HG02759 (cell line): Measurements from ENCODE around the gene UBE2D2.
"Not testable (repeated sequence)": the region's sequence is repeated elsewhere in the genome, so short reads cannot be mapped to it uniquely, and the experiment has no call there.

Experiments
- ATAC-seq: cut with Tn5 transposase; IDR thresholded peaks from one replicate; pipeline ENCODE4 v1.9.1; 2021; ENCODE audit warnings: mild to moderate bottlenecking, moderate library complexity; ENCODE audit not compliant: unreplicated experiment

The UBE2D2 gene

DNA sequence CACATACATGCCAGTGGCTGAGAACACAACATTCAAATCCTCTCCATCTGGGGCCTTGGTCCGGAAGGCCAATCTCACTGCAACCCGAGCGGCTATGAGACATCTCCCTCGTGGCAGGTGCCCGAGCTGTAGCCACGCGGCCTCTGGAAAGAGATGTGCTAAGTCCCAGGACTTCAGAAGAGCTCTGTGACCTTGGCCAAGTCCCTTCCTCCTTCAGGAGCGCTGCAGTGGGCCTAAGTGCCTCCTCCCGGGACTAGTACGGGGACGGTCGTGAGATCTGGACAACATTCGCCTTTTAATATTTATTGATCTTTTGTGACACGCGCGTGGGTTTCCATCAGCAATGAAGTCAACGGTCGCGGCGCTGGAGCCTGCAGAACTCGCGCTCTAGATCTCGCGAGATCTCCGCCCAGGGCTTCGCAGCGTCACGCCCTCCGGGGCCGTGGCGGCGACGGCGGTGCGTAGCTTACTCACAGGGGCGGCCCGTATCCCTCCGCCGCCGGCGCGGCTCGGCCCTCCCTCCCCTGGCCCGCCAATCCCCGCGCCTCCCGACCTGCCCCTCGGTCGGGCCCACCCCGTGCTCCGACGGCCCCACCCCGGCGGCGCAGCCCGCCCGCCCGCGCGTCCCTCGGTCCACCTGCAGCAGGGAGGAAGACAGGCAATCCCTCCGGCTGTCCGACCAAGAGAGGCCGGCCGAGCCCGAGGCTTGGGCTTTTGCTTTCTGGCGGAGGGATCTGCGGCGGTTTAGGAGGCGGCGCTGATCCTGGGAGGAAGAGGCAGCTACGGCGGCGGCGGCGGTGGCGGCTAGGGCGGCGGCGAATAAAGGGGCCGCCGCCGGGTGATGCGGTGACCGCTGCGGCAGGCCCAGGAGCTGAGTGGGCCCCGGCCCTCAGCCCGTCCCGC is at the start of gene UBE2D2:
Gene UBE2D2 (plus strand): TSS at position 588 of the 903 bp plus-strand sequence. CDS start 453 bp downstream, outside the sequence.
- ATAC-seq, result peak; percentile 89

DNA sequence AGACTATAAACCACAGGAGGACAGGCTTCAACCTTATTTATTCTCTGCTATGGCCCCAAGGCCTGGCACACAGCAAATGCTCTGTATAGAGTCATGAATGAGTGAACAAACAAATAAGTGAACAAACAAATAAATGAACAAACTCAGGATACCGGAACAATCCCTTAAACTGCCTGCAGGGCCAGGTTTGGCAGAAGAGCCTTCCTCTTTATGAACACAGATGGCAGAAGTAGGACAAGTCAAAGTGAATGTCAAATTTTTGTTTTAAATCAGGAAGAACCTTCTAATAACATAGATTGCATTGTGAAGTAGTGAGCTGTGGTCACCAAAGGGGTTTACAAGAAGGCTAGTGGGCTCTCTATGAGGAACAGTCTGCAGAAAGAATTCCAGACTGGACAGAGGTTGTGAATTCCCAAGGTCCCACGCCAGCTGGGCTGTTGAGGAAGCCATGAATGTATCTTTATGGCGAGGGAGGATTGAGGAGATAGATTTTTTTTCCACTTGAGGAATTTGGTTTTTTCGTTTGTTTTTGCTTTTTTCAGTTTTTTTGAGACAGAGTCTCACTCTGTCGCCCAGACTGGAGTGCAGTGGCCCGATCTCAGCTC is 48.3 kb upstream of the UBE2D2 start:
- no peak for ATAC-seq

DNA sequence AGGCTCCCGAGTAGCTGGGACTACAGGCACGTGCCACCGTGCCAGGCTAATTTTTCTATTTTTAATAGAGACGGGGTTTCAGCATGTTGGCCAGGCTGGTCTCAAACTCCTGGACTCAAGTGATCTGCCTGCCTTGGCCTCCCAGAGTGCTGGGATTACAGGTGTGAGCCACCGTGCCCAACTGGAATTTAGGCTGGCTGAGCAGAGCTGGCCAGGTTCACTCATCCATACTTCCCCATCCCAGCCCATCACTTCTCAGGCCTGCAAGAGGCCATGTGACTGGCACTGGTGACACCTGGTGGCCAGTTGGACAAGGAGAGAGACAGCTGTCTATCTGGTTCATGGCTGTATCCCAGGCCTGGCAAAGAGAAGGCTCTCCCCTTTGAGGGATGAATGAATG is 47.7 kb upstream of the UBE2D2 start:
- ATAC-seq, result peak; percentile 53

DNA sequence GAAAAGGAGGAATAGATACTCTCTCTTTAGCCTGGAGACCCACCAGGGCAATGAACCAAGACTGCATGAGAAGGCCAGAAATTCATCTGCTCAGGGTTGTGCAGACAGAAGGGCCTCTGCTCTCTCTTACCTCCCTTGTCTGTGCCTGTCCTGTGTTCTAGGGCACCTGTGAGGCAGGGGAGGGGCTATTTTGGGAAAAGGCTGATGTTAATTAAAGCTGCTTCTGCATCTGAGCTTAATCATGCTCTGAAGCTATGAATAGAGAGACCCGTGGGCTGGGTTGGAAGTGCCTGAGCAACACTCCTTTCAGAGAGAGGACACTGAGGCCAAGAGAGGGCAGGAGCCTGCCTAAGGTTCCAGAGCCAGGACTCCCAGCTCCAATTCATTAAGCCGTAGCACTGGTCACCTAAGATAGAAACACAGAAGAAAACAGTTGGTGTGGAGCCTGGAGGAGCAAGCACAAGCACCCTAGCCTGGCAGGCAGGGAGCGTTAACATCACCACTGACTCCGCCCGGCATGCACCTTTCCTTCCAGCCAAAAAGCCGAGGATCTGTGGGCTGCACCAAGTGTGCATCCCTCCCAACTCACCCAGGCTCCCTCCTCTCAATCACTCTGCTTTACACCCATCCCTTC is 47.2 kb upstream of the UBE2D2 start:
- ATAC-seq, result no peak

DNA sequence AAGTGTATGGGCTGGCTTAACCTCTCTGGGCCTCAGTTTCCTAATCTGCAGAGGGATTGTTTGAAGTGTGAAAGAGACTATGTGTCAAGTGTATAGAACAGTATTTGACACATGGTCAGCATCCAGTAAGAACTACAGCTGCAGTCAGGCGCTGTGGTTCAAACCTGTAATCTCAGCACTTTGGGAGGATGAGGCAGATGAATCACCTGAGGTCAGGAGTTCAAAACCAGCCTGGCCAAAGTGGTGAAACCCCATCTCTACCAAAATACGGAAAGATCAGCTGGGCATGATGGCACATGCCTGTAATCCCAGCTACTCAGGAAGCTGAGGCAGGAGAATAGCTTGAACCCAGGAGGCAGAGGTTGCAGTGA is 46.7 kb upstream of the UBE2D2 start:
- no peak for ATAC-seq

DNA sequence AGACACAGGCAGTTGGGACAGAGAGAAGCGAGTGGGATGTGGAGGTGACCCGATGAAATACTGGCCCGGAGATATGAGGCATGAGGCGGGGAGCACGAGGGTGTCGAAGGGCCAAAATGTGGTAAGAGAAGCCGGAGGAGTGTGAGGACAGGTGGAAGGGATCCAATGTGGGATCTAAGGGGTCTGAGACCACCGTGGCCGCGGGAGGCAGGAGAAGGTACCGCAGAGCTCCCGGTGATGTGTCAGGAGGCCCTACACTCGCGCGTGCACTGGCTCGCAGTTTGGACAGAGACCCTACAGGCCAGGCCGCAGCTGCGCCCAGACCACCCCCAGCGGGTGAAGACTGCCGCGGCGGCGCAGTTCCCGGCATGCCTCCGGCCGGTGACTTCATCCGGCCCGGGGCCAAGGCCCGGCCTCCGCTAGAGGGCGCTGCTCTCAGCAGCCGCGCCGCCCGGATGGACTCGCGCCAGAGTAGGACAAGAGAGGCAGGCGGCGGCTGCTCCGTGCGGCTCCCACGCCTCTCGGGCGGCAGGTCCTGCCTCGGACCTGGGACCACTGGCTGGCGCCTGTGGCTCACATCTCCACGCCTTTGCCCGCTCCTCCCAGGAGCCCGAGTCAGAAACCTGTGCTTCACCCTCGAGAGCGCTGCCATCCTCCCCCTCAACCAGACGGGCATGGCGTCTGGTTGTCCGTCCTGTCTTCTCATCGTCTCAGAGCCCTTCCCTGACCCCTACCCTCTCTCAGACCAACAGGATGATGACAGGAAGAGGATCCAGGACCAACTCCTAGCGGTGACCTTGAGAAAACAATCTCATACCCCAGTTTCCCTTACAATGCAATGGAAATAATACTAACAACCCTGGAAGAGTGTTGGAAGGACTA is 43.2 kb upstream of the UBE2D2 start:
- ATAC-seq, result peak; percentile 94

DNA sequence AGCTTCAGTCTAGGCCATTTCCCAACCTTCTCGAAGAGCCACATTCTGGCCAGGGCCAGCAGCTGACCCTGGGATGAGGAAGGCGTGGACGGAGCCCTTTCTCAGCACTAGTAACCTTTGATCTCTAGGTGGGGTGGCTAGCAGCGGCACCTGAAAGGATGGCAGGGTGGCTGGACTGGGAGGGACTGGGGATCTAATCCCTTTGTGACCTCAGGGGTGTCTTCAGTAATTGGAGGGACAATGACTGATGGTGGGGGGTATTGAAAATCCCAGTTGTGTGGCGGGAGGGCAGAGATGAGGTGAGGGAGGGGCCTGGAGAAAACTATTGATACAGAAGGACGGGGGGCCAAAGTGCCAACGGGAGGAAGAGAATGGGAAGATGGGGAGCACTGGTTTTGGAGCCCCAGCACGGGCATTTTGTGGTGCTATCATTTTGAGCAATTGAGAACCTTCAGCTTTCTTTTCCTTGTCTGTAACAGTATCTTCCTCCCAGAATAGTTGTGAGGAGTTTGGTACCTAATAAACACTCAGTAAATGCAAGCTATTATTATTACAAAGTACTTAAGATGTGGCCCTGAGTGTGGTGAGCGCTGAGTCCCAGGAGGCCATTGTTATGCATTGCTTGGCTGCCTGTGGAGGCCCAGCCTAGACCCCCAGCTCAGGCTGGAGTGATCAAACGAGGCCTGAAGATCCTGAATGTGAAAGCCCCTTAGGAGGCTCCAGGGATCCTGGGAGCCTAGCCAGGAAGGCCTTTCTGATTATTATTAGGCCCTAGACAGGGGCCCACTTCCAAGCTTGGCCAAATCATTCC is 37.3 kb upstream of the UBE2D2 start:
- no peak for ATAC-seq

DNA sequence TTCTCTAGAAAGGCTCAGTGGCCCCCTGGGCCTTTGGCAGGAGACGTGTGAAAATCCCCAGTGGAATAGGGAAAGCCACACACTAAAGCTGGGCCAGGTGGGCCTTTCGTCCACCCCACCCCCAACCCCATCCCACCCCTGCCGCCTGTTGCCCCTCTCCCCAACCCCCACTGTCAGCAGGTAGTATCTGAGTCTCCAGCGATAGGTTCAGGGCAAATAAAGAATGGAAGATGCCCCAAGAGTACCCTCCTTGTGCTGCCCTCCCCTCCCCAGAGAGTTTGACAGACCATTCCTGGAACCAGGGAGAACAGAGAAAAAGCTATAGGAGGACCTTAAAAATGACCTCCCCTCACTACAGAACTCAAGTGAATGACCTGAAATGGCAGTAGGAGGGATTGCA is 36.7 kb upstream of the UBE2D2 start:
- no peak for ATAC-seq

DNA sequence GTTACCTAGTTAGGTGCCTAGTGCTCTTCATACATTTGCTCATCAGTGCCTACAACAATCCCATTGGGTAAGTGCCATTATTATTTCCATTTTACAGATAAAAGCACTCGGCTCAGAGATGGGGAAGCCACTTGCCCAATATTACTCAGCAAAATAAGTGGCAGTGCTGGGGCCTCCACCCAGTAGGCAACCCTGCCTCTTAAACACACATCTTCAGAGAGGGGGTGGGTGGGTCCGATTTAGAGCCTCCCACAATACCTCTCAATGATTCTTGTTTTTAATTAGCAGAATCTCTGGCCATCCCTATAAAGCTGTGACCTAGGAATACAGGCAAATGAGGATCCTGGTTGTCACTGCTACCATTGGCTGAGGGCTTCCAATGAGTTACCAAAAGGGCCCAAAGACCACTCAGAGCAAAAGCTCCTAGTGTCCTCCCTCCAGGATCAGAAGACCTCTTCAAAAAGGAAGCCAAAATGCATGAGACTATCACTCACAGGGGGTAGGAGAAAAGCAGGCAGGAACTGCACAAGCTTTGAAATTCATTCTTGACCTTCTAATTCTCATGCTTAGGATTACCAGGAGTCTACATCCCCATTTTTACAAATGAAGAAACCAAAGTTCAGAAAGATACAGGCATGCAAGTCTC is 36.1 kb upstream of the UBE2D2 start:
- peak; percentile 45 for ATAC-seq

DNA sequence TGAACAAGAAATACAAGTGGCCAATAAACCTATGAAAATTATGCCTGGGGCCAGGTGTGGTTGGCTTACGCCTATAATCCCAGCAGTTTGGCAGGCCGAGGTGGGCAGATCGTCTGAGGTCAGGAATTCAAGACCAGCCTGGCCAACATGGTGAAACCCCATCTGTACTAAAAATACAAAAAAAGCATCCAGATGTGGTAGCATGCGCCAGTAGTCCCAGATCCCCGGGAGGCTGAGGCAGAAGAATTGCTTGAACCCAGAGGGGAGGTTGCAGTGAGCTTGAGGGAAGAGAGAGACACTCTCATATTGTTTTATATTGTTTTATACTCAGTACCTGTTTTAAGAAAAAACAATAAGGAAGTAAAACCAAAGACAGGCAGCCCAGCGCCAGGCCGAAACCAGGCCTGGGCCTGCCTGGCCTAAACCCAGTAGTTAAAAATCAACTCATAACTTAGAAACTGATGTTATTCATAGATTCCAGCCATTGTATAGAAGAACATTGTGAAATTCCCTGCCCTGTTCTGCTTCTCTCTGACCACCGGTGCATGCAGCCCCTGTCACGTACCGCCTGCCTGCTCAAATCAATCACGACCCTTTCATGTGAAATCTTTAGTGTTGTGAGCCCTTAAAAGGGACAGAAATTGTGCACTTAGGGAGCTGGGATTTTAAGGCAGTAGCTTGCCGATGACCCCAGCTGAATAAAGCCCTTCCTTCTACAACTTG is 35.4 kb upstream of the UBE2D2 start:
- ATAC-seq, result peak; percentile 50

DNA sequence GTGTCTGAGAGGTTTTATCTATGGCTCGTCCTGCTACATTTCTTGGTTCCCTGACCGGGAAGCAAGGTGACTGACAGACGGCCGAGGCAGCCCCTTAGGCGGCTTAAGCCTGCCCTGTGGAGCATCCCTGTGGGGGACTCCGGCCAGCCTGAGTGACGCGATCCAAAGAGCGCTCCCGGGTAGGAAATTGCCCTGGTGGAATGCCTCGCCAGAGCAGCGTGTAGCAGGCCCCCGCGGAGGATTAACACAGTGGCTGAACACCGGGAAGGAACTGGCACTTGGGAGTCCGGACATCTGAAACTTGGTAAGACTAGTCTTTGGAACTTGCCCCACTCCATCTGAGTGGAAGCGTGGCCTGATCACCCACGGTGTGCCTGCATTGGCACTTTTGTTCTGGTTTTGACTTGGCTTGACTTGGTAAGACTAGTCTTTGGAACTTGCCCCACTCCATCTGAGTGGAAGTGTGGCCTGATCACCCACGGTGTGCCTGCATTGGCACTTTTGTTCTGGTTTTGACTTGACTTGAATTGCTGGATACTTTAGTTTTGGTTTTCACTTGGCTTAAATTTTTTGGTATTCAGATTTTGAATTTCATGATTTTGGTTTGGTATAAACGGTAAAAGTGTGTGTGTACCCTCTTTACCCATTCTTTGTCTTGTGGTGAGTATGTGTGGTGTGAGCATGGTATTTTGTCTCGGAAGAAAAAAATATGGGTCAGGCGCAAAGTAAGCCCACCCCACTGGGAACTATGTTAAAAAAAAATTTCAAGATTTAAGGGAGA is 34.6 kb upstream of the UBE2D2 start:
- ATAC-seq, result not testable (repeated sequence)

DNA sequence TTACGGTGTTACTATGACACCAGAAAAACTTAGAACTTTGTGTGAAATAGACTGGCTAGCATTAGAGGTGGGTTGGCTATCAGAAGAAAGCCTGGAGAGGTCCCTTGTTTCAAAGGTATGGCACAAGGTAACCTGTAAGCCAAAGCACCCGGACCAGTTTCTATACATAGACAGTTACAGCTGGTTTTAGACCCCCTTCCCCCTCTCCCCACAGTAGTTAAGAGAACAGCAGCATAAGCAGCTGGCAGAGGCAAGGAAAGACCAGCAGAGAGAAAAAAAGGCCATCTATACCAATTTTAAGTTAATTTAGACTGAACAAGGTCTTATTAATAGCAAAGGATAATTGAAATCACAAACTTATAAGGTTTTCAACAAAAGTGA is 34.1 kb upstream of the UBE2D2 start:
- ATAC-seq, result not testable (repeated sequence)

DNA sequence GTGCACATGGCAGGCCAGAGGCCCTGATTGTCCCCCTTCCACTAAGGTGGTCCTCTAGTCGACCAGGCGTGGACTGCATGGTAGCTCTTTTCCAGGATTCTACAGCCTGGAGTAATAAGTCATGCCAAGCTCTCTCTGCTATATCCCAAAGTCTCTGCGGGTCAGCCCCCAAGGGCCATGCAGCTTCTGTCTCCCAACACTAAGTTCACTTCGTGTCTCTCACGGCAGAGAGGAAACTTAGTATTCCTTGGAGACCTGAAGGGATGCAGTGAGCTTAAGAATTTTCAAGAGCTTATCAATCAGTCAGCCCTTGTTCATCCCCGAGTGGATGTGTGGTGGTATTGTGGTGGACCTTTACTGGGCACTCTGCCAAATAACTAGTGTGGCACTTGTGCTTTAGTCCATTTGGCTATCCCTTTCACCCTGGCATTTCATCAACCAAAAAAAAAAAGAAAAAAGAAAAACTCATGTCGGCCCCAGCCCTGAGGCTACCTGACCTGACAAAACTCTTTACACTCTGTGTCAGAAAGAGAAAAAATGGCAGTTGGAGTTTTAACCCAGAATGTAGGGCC is 33.2 kb upstream of the UBE2D2 start:
- not testable (repeated sequence) for ATAC-seq

DNA sequence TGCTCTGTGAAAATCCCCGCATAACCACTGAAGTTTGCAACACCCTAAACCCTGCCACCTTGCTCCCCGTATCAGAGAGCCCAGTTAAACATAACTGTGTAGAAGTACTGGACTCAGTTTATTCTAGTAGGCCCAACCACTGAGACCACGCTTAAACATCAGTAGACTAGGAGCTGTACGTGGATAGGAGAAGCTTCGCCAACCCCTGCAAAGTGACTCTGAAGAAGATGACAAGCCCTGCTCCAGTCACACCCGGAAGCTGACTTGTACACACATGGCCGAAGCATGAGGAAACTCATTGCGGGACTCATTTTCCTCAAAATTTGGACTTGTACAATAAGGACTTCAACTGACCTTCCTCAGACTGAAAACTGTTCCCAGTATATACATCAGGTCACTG is 32.4 kb upstream of the UBE2D2 start:
- not testable (repeated sequence) for ATAC-seq

DNA sequence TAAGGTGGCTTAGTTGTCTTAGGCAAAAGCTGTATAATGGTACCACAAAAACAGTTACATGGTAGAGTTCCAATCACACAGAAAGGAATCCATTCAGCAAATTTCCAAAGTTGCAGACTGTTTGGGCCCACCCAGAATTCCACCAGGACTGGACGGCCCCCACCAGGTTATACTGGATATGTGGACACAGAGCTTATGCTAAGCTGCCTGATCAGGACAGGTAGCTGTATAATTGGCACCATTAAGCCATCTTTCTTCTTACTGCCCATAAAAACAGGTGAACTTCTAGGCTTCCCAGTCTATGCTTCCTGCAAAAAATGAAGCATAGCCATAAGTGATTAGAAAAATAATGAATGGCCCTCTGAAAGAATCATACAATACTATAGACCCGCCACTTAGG is 31.1 kb upstream of the UBE2D2 start:
- not testable (repeated sequence) for ATAC-seq

DNA sequence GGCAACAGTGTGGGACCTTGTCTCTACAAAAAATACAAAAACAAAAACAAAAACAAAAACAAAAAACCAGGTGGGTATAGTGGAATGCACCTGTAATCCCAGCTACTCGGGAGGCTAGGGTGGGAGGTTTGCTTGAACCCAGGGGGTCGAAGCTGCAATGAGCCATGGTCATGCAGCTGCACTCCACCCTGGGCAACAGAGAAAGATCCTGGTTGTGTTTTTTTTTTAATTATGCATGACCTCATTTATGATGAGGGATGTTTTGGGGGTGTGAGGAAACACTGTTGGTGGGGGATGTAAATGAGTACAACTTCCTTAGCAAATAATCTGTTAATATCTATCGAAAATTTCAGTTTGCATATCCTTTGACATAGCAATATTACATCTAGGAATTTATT is 29.4 kb upstream of the UBE2D2 start:
- ATAC-seq, result no peak

DNA sequence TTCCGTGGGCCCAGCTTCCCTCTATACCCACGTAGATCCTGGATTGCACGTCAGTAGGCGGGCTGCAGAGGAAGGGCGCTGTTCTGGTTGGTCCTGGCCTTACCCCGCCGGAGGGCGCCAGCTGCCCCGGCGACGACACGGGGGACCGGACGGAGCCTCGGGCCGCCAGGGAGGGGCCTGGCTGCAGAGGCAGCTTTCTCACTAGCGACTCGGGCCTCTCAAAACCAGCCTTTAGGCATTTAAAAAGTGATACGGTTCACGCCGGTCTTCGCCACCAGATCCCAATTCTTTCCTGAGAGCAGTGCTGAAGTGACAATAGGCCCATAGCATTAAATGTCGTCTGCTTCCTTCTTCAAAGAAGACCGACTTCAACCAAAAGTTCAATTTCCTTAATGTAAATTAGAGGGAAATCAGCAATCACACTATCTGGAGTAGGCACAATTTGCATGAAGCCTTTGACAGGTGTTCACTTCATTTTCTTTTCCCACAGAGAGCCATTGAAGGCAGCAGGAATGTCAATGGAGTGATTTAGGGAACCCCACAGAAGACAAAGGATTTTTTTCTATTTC is 17.6 kb upstream of the UBE2D2 start:
- peak; percentile 93 for ATAC-seq
